Medulla oblongata (tissue), 1 donor: Measurements from ENCODE around the gene COL26A1.
A peak's percentile ranks its signal among the peaks of the same experiment; 100 is the strongest.
"Not testable (repeated sequence)": the region's sequence is repeated elsewhere in the genome, so short reads cannot be mapped to it uniquely, and the experiment has no call there.

Source experiments
- DNase-seq: peaks from one replicate; pipeline ENCODE4 v3.0.0-alpha.2; 2015; ENCODE audit errors: extremely low spot score

The COL26A1 gene

DNA sequence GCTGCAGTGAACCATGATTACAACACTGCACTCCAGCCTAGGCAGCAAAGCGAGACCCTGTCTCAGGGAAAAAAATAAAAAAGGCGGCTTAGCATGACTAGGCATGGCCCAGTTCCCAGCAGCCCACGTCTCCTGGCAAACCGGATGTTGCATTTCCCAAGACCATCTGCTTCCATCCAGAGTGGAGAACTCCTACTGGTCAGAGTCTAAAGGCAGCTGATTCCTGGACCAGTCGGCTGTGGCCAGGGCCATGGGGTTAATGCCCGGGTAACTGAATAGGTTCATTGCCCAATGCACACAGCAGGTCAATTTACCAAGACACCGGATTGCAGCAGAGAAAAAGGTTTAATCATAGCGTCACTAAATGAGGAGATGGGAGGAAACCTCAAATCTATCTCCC, 133.3 kb downstream of the COL26A1 start:
- DNase-seq, result no peak

DNA sequence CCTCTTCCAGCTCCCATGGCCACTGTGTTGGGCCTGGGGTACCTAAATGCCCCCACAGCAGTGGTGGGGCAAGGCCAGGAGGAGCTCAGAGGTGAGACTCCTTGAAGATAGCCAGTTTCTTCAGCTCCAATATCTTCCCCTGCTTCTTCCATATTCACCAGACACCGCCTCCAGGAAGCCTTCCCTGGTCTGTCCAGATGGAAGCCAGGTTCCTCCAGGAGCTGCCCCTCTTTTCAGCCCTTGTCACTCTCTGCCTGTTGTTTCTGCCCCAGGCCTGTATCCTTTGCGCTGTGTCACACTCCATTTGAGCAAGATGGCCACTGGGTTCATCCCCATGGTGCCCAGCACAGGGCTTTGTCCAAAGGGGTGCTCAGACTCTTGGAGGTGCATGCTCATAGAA, 138.7 kb downstream of the COL26A1 start:
- no peak for DNase-seq

DNA sequence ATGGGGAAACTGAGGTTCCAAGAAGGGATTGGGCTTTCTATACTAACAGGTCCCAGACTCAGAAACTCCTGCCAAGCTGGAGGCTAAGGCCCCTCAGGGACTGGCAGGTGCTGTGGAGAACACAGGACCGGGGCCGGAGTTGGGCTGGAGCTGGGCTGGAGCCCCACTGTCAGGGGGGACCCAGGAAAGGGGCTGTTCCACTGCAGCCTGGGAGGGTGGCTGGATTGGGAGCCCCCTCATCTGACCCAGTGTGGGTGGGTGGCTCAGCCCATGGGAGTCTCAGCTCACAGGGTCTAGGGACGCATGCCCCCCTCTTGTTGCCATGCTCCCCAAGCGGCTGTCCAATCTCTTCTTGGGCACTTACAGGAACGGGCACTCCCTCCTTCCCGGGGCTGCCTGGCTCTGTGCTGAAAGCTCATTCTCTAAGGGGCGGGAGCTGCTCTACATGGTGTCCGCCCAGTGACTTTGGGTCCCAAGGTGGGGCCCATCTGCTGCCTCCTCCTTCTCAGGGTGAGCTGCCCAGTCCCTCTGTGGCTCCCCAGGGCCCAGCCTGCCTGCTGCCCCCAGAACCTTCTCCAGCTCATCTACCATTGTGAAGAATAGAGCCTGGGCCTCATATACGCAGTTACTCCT, 139.9 kb downstream of the COL26A1 start:
- DNase-seq, result no peak

DNA sequence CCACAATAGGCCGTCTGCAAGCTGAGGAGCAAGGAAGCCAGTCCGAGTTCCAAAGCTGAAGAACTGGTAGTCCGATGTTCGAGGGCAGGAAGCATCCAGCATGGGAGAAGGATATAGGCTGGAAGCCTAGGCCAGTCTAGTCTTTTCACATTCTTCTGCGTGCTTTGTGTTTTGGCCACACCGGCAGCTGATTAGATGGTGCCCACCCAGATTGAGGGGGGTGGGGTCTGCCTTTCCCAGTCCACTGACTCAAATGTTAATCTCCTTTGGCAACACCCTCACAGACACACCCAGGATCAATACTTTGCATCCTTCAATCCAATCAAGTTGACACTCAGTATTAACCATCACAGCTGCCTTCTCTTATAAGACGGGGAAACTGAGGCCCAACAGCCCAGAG, 142.8 kb downstream of the COL26A1 start:
- DNase-seq, result not testable (repeated sequence)

DNA sequence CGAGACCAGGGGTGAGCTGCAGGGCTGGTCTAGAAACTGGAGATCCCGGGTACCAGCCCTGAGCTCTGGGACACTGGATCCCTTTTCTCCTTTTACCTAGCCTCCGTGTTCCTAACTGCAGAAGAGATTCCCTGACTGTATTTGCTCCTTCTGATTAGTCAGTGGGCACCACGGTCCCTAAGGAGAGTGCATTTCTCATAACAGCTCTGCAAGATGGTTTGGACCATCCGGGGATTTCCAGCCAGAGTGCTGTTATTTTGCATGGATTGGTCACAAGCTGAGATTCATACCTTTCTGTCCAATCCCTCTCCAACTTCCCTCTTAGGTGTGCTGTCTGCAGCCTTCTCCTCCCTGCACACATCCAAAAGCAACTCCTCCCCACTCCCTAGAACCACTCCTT, 143.9 kb downstream of the COL26A1 start:
- DNase-seq, result no peak

DNA sequence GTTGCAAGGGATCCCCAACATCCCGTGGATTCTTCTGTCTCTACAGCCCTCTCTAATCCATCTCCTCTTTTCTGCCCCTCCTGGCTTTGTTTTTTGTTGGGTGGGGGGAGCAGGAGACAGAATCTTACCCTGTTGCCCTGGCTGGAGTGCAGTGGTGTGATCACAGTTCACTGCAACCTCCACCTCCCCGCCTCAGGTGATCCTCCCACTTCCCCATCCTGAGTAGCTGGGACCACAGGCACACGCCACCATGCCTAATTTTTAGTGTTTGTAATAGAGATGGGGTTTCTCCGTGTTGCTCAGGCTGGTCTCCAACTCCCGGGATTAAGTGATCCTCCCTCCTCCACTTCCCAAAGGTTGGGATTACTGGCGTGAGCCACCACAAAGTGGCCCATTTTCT, 144.7 kb downstream of the COL26A1 start:
- no peak for DNase-seq

DNA sequence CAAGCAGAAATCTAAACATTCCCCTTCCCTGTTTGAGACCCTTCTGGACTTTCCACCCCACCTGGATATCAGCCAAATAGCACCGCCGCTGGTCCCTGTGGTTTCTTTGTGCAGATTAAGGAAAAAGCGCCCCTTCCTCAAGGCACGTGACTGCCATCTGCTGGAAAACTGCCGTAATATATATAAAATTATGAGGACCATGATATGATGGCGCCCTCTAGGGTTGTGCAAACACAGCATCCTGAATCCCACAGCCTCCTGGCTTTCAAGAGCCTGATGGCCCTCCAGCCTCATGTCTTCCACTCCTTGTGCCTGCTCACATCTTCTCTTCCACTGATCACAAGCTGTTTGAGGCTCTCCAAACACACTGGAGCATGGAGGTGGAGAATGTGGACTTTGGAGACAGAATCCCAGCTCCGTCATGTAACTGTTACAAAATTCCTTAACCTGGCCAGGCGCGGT, 145.1 kb downstream of the COL26A1 start:
- DNase-seq, result peak; percentile 14

DNA sequence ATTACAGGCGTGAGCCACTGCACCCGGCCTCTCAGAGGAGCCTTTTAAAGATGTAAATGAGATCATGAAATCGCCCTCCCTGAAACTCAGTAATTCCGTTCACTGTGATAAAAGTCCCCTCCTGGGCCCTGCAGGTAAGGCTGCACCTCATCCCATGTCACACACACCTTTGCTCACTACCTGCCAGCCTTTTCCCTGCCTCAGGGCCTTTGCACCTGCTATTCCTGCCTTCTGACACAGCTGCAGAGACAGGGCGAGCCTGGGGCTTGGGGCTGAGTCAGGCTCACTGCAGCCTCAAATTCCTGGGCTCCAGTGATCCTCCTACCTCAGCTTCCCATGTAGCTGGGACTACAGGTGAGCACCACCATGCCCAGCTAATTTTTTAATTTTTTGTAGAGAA, 147.6 kb downstream of the COL26A1 start:
- DNase-seq, result no peak

DNA sequence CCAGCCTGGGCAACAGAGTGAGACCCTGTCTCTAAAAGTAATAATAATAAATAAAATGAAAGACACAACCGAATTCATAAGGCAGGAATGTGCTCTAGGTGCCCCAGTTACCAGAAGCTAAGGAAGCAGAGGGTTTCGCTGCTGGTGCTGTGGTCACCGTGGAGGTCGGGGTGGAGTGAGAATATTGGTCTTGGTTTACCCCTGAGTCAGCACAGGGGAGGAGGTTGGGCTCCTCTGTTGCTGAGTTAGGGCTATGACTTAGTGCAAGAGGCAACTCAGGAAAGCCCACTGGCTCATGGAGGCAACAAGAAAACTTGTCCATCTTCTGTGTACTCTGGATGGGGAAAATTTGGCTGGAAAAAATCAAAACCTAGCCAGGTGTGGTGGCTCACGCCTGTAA, 149.3 kb downstream of the COL26A1 start:
- DNase-seq, result no peak

DNA sequence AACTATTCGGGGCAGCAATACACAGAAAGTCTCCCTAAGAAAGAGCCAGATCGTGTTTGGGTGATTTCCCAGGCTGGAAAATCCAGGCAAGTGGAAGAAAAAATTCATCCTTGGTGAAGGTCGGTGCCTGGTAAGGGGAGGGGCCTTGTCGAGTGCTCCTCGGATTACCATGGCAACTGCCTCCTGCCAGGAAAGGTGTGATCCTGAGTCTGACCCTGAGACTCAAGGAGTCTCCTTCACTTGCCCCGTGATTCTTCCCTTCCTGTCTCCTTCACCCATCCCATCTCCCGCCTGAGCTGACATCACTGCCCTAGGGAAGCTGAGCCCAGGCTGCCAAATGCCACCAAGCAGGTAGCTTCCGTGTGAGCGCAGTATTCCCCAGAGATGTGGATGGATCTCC, 154.2 kb downstream of the COL26A1 start:
- DNase-seq, result no peak

DNA sequence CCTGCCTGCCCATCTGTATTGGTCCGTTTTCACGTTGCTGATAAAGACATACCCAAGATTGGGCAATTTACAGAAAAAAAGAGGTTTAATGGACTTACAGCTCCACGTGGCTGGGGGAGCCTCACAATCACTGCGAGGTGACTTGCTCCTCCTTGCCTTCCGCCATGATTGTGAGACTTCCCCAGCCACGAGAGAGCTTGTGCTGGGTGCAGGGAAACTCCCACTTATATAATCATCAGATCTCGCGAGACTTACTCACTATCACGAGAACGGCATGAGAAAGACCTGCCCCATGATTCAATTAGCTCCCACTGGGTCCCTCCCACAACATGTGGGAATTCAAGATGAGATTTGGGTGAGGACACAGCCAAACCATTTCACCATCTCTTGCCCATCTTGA, 154.6 kb downstream of the COL26A1 start:
- DNase-seq, result no peak

DNA sequence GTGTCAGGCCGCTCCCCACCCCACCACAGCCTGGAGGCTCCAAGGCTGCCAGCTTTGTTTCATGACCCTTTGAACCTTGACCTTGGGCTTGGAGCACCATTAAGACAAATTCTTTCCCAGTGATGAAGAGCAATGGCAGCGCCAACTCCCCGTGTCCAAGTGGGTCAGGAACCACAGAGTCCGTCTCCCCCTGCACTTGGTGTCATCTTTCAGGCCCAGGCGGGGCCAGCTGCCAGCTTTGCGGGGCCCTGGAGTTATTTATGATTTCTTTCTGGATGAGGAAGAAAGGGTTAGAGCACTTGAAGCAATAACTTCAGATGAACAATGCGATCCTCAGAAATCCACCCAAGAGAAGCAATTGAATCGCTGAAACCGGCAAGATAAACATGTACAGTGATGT, 155.7 kb downstream of the COL26A1 start:
- no peak for DNase-seq

DNA sequence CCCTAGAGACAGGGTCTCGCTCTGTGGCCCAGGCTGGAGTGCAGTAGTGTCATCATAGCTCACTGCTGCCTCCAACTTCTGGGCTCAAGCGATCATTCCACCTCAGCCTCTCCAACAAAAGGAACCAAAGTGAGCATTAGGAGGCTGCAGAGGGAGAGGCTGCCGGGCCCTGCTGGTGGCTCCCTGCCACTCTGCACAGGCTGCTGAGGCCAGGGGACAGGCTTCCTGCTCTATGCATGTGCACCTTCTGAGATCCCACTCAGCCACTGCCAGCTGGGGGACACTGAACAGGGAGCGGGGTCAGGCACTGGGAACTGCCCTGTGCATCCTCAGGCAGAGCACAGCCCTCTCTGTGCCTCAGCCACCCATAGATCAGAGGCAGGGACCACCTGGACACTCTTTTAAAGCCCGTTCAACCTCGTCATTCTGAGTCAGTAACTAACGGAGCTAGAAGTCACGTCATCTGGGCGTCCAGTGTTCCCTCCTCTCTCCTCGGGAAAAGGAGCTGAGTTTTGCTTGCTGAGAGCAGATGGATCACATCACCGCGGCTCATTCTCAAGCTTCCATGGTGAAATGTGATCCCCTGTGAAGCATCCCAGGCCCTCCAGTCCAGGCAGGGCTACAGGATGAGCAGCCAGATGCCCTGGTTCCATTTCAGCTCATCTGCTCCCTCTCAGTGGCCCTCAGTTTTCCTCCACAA, 156.8 kb downstream of the COL26A1 start:
- DNase-seq, result no peak

DNA sequence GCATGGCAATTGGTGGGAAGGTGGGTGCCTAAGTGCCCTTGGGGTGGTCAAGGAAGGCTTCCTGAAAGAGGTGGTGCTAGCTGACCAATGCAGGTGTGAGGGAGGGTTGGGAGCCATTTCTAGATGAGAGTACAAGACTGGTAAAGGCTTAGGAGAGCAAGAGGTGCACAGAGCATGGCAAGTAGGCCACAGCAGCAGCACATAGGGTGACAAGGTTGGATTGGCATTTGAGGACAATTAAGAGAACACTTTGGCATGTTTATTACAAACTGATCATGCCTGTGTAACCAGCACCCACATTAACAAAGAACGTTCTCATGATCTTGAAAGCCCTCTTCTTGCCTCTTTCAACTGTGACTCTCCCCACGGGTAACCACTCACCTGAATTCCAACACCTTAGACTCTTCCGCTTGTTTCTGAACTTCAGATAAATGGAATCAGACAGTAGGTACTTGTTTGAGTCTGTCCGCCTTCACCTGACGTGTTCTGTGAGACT, 158.8 kb downstream of the COL26A1 start:
- DNase-seq, result no peak

DNA sequence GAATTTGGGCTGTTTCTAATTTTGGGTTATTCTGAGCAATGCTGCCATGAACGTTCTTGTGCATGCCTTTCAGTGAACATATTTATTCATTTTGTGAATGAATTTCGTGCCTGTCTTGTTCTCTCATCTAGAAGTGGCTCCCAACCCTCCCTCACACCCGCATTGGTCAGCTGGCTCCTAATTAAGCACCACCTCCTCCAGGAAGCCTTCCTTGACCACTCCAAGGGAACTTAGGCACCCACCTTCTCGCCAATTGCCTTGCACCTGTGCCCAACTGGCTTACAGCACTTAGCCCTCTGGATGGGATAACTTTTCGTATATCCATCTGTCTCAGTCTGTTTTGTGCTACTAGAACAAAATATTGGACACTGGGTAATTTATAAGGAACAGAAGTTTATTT, 159.3 kb downstream of the COL26A1 start:
- no peak for DNase-seq

DNA sequence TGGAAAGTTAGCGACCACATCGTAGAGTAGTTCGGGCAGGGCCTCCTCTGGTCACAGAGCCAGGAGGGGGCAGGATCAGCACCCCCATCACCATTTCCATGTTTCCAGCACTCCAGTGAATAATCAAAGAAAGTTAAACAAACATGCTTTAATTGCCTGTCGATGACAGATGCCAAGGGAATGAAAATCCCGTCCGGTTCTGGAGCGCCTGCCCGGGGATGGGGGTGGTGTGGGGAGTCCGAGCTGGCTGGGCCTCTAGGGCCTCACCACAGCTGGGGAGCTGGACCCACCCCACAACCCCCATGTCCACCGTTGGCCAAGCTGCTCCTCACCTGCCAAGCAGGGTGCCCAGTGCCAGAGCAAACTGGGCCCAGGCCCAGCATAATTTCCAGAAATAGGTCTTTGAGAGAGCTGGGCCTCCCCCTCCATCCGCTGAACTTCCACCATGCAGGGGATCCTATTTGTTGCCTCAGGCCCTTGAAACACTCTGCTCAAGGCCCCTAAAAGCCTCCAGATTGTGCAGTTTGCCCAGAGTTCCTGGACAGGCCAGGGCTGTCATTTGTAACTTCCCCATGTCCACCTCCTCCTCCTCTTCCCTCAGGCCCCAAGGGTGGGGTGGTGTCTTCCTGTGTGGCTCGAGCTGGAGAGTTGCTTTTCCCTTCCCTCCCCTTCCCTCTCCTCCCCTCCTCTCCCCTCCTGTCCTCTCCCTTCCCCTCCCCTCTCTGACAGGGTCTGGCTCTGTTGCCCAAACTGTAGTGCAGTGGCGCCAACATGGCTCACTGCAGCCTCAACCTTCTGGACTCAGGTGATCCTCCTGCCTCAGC, 165.4 kb downstream of the COL26A1 start:
- DNase-seq, result peak; percentile 55

DNA sequence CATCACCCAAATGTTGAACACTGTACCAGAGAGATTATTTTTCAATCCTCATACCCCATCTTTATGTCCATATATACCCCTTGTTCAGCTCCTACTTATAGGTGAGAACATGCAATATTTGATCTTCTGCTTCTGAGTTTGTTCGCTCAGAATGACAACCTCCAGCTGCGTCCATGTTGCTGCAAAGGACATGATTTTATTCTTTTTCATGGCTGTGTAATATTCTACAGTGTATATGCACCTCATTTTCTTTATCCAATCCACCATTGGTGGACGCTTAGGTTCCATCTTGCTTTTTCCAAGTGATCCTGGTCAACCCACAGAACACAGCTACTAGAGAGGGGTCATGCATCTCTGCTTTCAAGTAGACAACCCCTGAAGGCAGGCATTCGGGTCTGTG, 166.9 kb downstream of the COL26A1 start:
- DNase-seq, result no peak

DNA sequence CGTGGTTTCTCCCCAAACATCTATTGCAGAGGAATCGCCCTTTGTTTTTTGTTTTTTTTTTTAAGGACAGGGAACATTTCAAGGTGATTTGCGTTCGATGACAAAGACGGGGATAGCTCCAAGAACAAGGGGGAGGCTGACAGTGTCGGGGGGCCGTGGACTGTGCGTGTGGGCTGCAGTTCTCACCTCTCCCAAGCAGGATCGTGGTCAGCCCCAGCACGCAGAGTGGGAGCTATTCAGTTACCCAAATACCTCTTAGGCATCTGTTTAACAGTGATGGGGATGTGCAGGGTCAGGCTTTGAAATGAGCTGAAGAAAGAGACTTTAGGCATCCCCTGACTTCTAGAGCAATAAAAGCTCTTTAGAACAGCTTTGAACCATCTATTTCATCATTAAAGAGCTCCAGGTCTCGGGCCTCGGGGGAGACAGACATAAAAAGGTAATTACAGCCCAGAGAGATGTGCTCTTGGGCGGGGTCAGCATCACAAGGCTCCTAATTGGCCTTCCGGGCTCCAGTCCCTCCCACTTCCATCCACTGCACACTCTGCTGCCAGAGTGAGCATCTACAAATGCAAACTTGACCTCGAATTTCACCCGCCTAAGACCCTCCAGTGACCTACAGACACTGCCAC, 169.2 kb downstream of the COL26A1 start:
- DNase-seq, result no peak

DNA sequence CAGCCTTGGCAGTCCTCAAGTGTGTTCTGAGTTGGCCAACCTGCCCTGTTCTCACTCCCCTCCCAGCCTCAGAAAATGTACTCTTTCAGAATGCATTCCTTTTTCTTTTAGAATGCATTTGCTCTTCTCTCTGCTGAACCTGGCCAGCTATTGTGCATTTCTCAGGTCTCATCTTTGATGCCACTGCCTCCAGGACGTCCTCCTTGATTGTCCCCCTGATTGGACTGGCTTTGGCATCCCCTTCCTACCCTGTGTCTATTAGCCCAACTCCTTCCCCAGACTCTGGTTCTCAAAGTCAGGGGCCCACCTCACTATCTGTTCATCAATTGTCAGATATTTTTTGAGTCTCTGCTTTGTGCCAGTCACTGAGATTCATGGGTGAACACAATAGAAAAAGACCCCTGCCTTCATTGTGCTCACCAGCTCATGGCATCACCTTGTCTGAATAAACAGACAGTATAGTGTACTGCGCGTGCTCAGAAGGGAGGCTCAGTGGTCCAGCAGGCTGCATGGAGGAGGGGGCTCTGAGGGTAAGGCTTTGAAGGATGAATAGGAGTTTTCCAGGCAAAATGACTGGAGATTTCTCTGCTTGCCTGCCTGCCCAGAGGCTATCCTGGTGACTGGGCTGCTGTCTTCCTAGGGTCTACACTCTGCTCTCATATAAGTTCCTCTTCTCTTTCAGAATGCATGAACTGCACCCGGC, 169.9 kb downstream of the COL26A1 start:
- no peak for DNase-seq

DNA sequence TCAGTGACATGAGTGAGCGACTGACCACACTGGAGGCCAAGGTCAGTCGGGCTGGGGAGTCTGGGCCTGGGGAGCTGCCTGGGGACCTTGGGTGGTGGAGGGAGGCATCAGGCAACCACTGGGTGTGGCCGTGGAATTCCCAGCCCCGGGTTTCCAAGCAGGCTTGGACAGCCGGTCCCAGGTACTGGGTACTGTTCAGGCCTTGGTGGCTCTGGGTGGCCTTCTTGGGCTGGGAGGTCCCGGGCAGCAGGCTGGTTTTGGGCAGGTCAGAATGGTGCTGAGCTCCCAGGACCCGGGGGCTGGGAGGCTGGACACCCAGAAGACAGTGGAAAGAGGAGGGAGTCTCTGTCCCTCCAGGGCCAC, 170.4 kb downstream of the COL26A1 start:
- DNase-seq, result no peak

DNA sequence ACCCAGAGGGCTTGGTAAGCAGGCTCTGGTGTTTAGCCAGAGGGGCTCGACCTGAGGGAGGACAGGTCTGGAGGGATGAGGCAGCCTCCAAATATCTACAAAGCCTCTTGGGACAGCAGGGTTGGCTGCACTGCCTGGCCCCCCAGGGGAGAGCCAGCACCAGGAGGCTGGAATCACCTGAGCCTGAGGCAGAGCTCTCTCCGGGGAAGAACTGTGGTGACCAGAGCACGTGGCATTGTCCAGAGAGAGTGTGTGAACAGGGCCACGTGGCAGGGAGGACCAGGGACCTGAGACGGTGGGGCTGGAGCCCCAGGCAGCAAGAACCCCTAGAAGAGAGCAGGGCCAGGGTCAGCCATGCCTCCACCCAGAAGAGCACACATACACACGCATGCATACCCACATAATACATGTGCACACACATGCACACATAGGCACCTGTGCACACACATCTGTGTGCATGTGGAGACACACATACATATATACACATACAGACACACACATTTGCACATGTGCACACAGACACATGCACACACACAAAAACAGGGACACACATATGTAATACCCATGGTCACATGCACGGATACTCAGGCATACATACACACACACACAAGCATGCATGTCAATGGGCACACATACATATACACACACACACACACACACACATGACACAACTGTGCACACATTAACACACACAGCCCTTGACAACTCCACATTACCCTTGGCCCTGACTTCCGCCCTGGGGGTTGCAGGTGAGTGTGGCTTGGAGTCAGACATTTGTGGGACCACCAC, 171.5 kb downstream of the COL26A1 start:
- no peak for DNase-seq
